Gastroesophageal sphincter (tissue), 4 donors: ENCODE data around the gene GSPT1. TPM values are rescaled to one million over a fixed set of nuclear protein-coding genes. Genes with fewer than 3 reads are reported as not detected.

Experiments
- ATAC-seq: fragments of 150-250 bp; one replicate; pipeline ENCODE4 v1.9.1; 2016; ENCODE audit warnings: mild to moderate bottlenecking, moderate library complexity
- H3K27ac ChIP-seq, 4 donors: fragments of 200-600 bp; sonication (generic) in 3 of 4; 1 replicate in 3 of 4; 2 replicates in 1 of 4; pipeline ENCODE4 v1.5.1; 2016 to 2019
- H3K27me3 ChIP-seq: fragments of 200-600 bp; sonication (generic); one replicate; pipeline ENCODE4 v1.5.1; 2019
- H3K36me3 ChIP-seq, 2 donors: fragments of 200-600 bp; sonication (generic); one replicate each; pipeline ENCODE4 v1.5.1; 2019; ENCODE audit warnings: control low read depth in 1 of 2
- H3K4me1 ChIP-seq, 3 donors: fragments of 200-600 bp; sonication (generic); 1 replicate in 2 of 3; 2 replicates in 1 of 3; pipeline ENCODE4 v1.5.1; 2016 to 2019; ENCODE audit warnings: control low read depth in 2 of 3
- H3K4me3 ChIP-seq, 2 donors: fragments of 200-600 bp; sonication (generic); one replicate each; pipeline ENCODE4 v1.5.1; 2019; ENCODE audit warnings: mild to moderate bottlenecking in 1 of 2, moderate library complexity in 1 of 2
- H3K9me3 ChIP-seq, 3 donors: fragments of 200-600 bp; sonication (generic); one replicate each; pipeline ENCODE4 v1.5.1; 2017 to 2019; ENCODE audit warnings: control low read depth in 2 of 3
- EP300 ChIP-seq: sonication (generic); formaldehyde crosslinking; IDR thresholded peaks from one replicate; pipeline ENCODE4 v1.6.1; 2017; ENCODE audit warnings: antibody characterized with exemption, mild to moderate bottlenecking
- POLR2A ChIP-seq, 2 donors: fragments of 450-650 bp; IDR thresholded peaks; one replicate each; pipeline ENCODE4 v1.6.1; 2017; ENCODE audit warnings: antibody characterized with exemption in 2 of 2, mild to moderate bottlenecking in 2 of 2, moderate library complexity in 1 of 2
- POLR2AphosphoS5 ChIP-seq: sonication (generic); formaldehyde crosslinking; IDR thresholded peaks from one replicate; pipeline ENCODE4 v1.6.1; 2017; ENCODE audit warnings: antibody characterized with exemption
- WGBS, 2 donors: methylation state at CpG; one replicate each; pipeline ENCODE4 v1.1.5; 2018; ENCODE audit warnings: low coverage in 1 of 2; 5-methylcytosine and 5-hydroxymethylcytosine counted together
- total RNA-seq, 4 donors: library from RNA; depleted of rRNA; stranded (reverse); fragments of >200 nt; gene quantifications; one replicate each; pipeline ENCODE4 v1.1.0, GENCODE V29; 2016
- TF ChIP-seq, protein P1 (sequence below), 4 experiments: fragments of 200-600 bp in 2 of 4; fragments of 450-650 bp in 2 of 4; sonication (generic) in 1 of 4; IDR thresholded peaks; one replicate each; pipeline ENCODE4 v1.5.1; 2017 to 2019; ENCODE audit warnings: antibody characterized with exemption in 4 of 4, mild to moderate bottlenecking in 2 of 4, moderate library complexity in 2 of 4

Gene GSPT1
- total RNA-seq, 4 donors from 2014 or later: 55.3 to 86.2 (median 72.6) TPM

DNA sequence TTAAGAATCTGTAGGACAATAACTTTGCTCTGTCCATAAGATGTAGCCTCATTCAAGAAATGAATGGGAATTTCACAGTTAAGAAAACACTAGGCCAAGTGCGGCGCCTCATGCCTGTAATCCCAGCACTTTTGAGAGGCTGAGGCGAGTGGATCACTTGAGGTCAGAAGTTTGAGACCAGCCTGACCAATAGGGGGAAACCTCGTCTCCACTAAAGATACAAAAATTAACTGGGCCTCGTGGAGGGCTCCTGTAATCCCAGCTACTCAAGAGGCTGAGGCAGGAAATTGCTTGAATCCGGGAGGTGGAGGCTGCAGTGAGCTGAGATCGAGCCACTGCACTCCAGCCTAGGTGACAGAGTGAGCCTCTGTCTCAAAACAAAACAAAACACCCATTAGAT, 44.6 kb downstream of the GSPT1 start:
- peaks cover 0 to 61% of the 10 kb centered on the region in 2 donors for H3K36me3 ChIP-seq
- TF ChIP-seq, protein P1, sequence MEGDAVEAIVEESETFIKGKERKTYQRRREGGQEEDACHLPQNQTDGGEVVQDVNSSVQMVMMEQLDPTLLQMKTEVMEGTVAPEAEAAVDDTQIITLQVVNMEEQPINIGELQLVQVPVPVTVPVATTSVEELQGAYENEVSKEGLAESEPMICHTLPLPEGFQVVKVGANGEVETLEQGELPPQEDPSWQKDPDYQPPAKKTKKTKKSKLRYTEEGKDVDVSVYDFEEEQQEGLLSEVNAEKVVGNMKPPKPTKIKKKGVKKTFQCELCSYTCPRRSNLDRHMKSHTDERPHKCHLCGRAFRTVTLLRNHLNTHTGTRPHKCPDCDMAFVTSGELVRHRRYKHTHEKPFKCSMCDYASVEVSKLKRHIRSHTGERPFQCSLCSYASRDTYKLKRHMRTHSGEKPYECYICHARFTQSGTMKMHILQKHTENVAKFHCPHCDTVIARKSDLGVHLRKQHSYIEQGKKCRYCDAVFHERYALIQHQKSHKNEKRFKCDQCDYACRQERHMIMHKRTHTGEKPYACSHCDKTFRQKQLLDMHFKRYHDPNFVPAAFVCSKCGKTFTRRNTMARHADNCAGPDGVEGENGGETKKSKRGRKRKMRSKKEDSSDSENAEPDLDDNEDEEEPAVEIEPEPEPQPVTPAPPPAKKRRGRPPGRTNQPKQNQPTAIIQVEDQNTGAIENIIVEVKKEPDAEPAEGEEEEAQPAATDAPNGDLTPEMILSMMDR (IDR thresholded peaks at IDR 0.05): peak in 1 of 4 experiments; percentile 23
- TF ChIP-seq POLR2A (IDR thresholded peaks at IDR 0.05): no peak
- 29 to 30% methylated on average over 2 to 7 of the region's 7 CpGs for WGBS, 2 donors
- H3K4me1 ChIP-seq: peaks cover 0 to 33% (median 0%) of the 10 kb centered on the region in 3 donors
- H3K9me3 ChIP-seq: no peaks in the 10 kb centered on the region
- no peak for ATAC-seq
- H3K4me3 ChIP-seq: no peak overlapping the region
- H3K27ac ChIP-seq: peak overlapping the region in 2 of 4 donors; percentile 3 to 30
- no peaks in the 10 kb centered on the region for H3K27me3 ChIP-seq

DNA sequence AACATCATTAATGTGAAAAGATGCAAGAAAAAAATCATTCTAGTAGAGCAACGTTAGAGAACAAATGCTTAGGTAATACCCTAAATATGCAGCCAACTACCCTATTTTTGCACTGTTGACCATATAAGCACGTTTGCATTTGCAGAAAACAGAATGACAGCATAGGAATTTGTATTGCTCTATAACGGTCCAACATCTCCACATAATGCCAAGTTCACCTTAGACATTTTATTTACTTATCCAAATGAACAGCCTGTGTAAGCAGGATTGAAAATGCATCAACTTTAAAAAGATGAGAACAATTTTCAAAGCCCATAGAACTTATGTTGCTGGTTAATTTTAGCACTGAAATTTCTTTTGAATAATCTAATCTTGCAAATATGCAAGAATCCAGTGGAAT, 45.4 kb downstream of the GSPT1 start:
- Histone ChIP-seq H3K27me3 (no peaks in the 10 kb centered on the region), H3K4me1 (peaks cover 0 to 33% (median 0%) of the 10 kb centered on the region in 3 donors), H3K27ac (peak overlapping the region in 1 of 4 donors; percentile 3), H3K36me3 (peaks cover 0 to 53% of the 10 kb centered on the region in 2 donors), H3K9me3 (no peaks in the 10 kb centered on the region), H3K4me3 (no peak overlapping the region)
- ATAC-seq: no peak
- WGBS, 2 donors: 13 to 14% methylated on average over 3 of the region's 3 CpGs
- TF ChIP-seq, protein P1 (IDR thresholded peaks at IDR 0.05): no peak
- TF ChIP-seq POLR2AphosphoS5 (no peak), EP300 (no peak), POLR2A (IDR thresholded peaks at IDR 0.05) (no peak)

DNA sequence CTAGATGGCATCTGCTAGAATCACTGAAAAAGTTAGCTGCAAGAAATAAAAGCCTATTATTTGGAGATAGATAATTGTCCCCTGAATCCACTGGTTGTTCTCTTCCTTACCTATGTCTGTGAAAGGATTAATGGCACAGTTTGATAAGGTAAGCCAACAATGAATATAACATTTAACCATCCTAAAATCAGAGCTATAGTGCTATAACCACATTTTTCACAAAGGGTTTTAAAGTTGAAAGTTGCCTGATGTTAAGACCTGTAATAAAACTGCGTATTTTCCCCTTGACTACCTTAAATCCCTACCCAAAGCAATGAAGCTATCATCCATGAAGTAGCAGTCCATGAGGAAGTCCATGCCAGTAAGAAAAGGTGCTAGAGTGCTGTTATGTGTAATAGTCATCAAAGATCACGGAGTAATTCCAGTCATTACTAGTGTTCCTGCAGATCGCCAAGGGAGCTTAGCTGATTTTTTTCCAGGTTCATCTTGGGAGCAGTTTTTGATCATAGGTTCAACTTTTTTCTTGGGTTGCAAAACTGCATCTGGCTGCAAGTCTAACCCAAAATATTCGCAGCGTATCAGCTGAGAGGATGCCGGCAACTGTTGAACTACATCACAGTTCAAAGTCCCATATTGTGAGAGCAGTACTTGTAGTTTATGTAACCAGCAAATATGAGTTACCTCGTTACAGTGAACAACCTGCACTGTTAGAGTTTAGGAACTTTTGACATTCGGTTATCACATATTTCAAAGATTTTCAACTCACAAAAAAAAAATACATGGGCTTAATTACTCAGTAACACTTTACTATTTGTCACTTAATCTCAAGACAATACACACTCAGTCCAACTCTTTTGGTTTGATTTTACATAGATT, 46.2 kb downstream of the GSPT1 start:
- H3K27ac ChIP-seq: no peak overlapping the region
- TF ChIP-seq EP300 (no peak), POLR2A (IDR thresholded peaks at IDR 0.05) (no peak), POLR2AphosphoS5 (no peak)
- TF ChIP-seq, protein P1 (IDR thresholded peaks at IDR 0.05): no peak

DNA sequence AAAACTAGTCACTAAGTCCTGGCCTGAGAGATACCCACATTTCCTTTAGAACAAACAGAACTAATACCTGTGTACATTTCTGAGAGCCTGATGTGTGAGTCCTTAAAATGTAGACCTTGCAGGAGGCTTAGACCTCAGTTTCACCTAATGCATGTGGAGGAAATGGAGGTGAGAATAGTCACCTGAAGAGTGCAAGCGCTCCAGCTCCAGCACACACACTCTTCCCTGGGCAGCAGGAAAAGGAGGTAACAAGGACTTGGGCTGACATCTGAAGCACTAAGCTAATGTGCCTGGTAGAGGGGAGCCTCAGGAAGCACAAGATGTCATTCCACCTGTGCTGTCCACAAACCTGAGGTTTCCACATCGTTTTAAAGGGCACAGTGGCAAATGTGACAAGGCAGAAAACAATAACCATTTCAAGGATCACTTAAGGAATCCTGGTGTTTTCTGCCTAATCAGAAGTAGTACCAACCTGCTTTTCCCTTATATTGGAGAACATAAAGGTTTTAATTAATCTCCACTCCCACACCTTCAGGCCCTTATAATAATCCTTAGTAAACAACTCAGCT, 47.3 kb downstream of the GSPT1 start:
- Histone ChIP-seq H3K27ac (no peak overlapping the region), H3K9me3 (no peaks in the 10 kb centered on the region), H3K4me3 (no peak overlapping the region), H3K27me3 (no peaks in the 10 kb centered on the region), H3K4me1 (peaks cover 0 to 42% (median 0%) of the 10 kb centered on the region in 3 donors), H3K36me3 (peaks cover 0 to 36% of the 10 kb centered on the region in 2 donors)
- TF ChIP-seq POLR2AphosphoS5 (no peak), POLR2A (IDR thresholded peaks at IDR 0.05) (no peak), EP300 (no peak)
- TF ChIP-seq, protein P1 (IDR thresholded peaks at IDR 0.05): no peak
- ATAC-seq: no peak
- 58 to 75% methylated on average over 1 to 2 of the region's 2 CpGs for WGBS, 2 donors

More for the DNA sequence above, 46.2 kb downstream of the GSPT1 start:
- no peak for ATAC-seq
- Histone ChIP-seq H3K27me3 (no peaks in the 10 kb centered on the region), H3K36me3 (peaks cover 0 to 45% of the 10 kb centered on the region in 2 donors), H3K4me3 (no peak overlapping the region), H3K4me1 (peaks cover 0 to 42% (median 0%) of the 10 kb centered on the region in 3 donors), H3K9me3 (no peaks in the 10 kb centered on the region)
- 62 to 63% methylated on average over 5 to 8 of the region's 8 CpGs for WGBS, 2 donors
